ENCODE measurements around the gene JAKMIP1.

JAKMIP1 gene

GRCh38 chr4:5980436-5981155 lies 219.8 kb downstream of the JAKMIP1 start:
- no peak for DNase-seq

GRCh38 chr4:5979981-5980380 lies 220.4 kb downstream of the JAKMIP1 start:
- DNase-seq = no peak

- DNase-seq = no peak
Measured at GRCh38 chr4:5976921-5977320, 223.4 kb downstream of the JAKMIP1 start.

- no peak for DNase-seq
Measured at GRCh38 chr4:5976431-5976830, 223.9 kb downstream of the JAKMIP1 start.
